Measurements from ENCODE around the gene LAMC1.

The LAMC1 gene

DNA sequence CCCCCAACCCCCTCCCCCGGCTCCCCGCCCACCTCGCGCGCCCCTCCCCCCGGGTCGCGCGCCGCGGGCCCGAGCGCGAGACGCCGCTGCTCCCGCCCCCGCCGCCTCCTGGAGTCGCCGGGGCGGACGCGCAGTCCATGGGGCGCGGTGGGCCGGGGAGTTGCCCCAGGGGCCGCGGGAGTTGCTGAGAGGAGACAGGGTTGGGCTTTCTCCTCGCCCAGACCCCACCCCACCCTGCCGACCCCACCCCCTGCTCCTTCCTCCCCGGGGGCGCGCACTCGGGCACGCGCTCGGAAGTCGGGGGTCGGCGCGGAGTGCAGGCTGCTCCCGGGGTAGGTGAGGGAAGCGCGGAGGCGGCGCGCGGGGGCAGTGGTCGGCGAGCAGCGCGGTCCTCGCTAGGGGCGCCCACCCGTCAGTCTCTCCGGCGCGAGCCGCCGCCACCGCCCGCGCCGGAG is at the start of gene LAMC1:
Gene LAMC1, plus strand, starts transcription at position 275 of the 455 bp plus-strand sequence. CDS start 297 bp downstream, outside the sequence.
- Histone ChIP-seq H3K4me1 (ENCODE audit: control insufficient read depth in 5 of 5, insufficient read depth in 5 of 5, low read length in 5 of 5) (peaks cover 9 to 49% (median 41%) of the 10 kb centered on the region in 5 donors), H3K27me3 (ENCODE audit: control insufficient read depth in 5 of 5, insufficient read depth in 4 of 5, low read length in 5 of 5) (no peaks in the 10 kb centered on the region), H3K9ac (ENCODE audit: low read length in 5 of 5) (peak within 1 kb of the TSS; percentile 83 to 98 (median 91)), H3K4me3 (ENCODE audit: low read depth in 1 of 5, low read length in 5 of 5) (peak within 1 kb of the TSS; percentile 91 to 96 (median 94)), H3K36me3 (ENCODE audit: control insufficient read depth in 5 of 5, insufficient read depth in 5 of 5, low read length in 5 of 5) (no peaks in the 10 kb centered on the region), H3K9me3 (ENCODE audit: control insufficient read depth in 5 of 5, low read length in 5 of 5) (no peaks in the 10 kb centered on the region), H3K27ac (ENCODE audit: low read depth, low read length) (peak within 1 kb of the TSS; percentile 99)

GRCh38 chr1:182974506-182975191 is 48.6 kb upstream of the LAMC1 start:
- Histone ChIP-seq H3K9ac (ENCODE audit: low read length in 5 of 5) (no peak overlapping the region), H3K27ac (ENCODE audit: low read depth, low read length) (no peak overlapping the region), H3K4me1 (ENCODE audit: control insufficient read depth in 5 of 5, insufficient read depth in 5 of 5, low read length in 5 of 5) (no peaks in the 10 kb centered on the region), H3K9me3 (ENCODE audit: control insufficient read depth in 5 of 5, low read length in 5 of 5) (no peaks in the 10 kb centered on the region), H3K36me3 (ENCODE audit: control insufficient read depth in 5 of 5, insufficient read depth in 5 of 5, low read length in 5 of 5) (no peaks in the 10 kb centered on the region), H3K4me3 (ENCODE audit: low read depth in 1 of 5, low read length in 5 of 5) (no peak overlapping the region), H3K27me3 (ENCODE audit: control insufficient read depth in 5 of 5, insufficient read depth in 4 of 5, low read length in 5 of 5) (no peaks in the 10 kb centered on the region)

- Histone ChIP-seq H3K9me3 (ENCODE audit: control insufficient read depth in 5 of 5, low read length in 5 of 5) (no peaks in the 10 kb centered on the region), H3K4me3 (ENCODE audit: low read depth in 1 of 5, low read length in 5 of 5) (no peak overlapping the region), H3K36me3 (ENCODE audit: control insufficient read depth in 5 of 5, insufficient read depth in 5 of 5, low read length in 5 of 5) (no peaks in the 10 kb centered on the region), H3K27ac (ENCODE audit: low read depth, low read length) (no peak overlapping the region), H3K4me1 (ENCODE audit: control insufficient read depth in 5 of 5, insufficient read depth in 5 of 5, low read length in 5 of 5) (no peaks in the 10 kb centered on the region), H3K27me3 (ENCODE audit: control insufficient read depth in 5 of 5, insufficient read depth in 4 of 5, low read length in 5 of 5) (no peaks in the 10 kb centered on the region), H3K9ac (ENCODE audit: low read length in 5 of 5) (no peak overlapping the region)
Observed at GRCh38 chr1:182977480-182977879, 45.7 kb upstream of the LAMC1 start.

DNA sequence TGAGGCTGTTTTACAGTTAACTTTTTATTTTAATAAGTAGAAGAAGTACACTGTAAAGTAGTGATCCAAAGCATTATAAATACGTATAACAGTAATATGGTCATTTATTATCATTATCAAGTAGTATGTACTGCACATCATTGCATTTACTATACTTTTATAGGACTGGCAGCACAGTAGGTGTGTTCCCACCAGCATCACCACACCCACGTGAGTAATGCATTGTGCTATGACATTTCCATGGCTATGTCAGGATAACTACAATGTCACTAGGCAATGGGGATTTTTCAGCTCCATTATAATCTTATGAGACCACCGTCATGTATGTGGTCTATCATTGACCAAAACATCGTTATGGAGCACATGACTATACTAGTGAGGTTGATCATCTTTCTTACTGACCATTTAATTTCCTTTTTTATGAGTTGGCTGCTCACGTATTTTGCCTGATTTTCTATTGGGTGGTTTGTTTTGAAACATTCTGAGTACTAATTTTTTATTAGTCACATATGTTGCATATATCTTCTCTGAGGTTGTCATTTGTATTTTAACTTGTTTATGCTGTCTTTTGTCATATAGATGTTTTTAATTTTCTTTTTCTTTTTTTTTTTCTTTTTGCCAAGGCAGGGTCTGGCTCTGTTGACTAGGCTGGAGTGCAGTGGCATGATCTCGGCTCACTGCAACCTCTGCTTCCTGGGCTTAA is 44.9 kb upstream of the LAMC1 start:
- H3K9me3 ChIP-seq (ENCODE audit: control insufficient read depth in 5 of 5, low read length in 5 of 5): no peaks in the 10 kb centered on the region
- H3K27me3 ChIP-seq (ENCODE audit: control insufficient read depth in 5 of 5, insufficient read depth in 4 of 5, low read length in 5 of 5): no peaks in the 10 kb centered on the region
- H3K9ac ChIP-seq (ENCODE audit: low read length in 5 of 5): no peak overlapping the region
- H3K4me1 ChIP-seq (ENCODE audit: control insufficient read depth in 5 of 5, insufficient read depth in 5 of 5, low read length in 5 of 5): no peaks in the 10 kb centered on the region
- no peaks in the 10 kb centered on the region for H3K36me3 ChIP-seq (ENCODE audit: control insufficient read depth in 5 of 5, insufficient read depth in 5 of 5, low read length in 5 of 5)
- H3K4me3 ChIP-seq (ENCODE audit: low read depth in 1 of 5, low read length in 5 of 5): no peak overlapping the region
- no peak overlapping the region for H3K27ac ChIP-seq (ENCODE audit: low read depth, low read length)

GRCh38 chr1:182984138-182984537 is 39.1 kb upstream of the LAMC1 start:
- H3K4me1 ChIP-seq (ENCODE audit: control insufficient read depth in 5 of 5, insufficient read depth in 5 of 5, low read length in 5 of 5): no peaks in the 10 kb centered on the region
- no peak overlapping the region for H3K27ac ChIP-seq (ENCODE audit: low read depth, low read length)
- no peak overlapping the region for H3K4me3 ChIP-seq (ENCODE audit: low read depth in 1 of 5, low read length in 5 of 5)
- H3K9me3 ChIP-seq (ENCODE audit: control insufficient read depth in 5 of 5, low read length in 5 of 5): no peaks in the 10 kb centered on the region
- no peak overlapping the region for H3K9ac ChIP-seq (ENCODE audit: low read length in 5 of 5)
- no peaks in the 10 kb centered on the region for H3K27me3 ChIP-seq (ENCODE audit: control insufficient read depth in 5 of 5, insufficient read depth in 4 of 5, low read length in 5 of 5)
- H3K36me3 ChIP-seq (ENCODE audit: control insufficient read depth in 5 of 5, insufficient read depth in 5 of 5, low read length in 5 of 5): no peaks in the 10 kb centered on the region

GRCh38 chr1:182984621-182985020 is 38.6 kb upstream of the LAMC1 start:
- H3K4me1 ChIP-seq (ENCODE audit: control insufficient read depth in 5 of 5, insufficient read depth in 5 of 5, low read length in 5 of 5): no peaks in the 10 kb centered on the region
- H3K9ac ChIP-seq (ENCODE audit: low read length in 5 of 5): no peak overlapping the region
- no peaks in the 10 kb centered on the region for H3K9me3 ChIP-seq (ENCODE audit: control insufficient read depth in 5 of 5, low read length in 5 of 5)
- H3K27ac ChIP-seq (ENCODE audit: low read depth, low read length): no peak overlapping the region
- no peaks in the 10 kb centered on the region for H3K27me3 ChIP-seq (ENCODE audit: control insufficient read depth in 5 of 5, insufficient read depth in 4 of 5, low read length in 5 of 5)
- no peak overlapping the region for H3K4me3 ChIP-seq (ENCODE audit: low read depth in 1 of 5, low read length in 5 of 5)
- no peaks in the 10 kb centered on the region for H3K36me3 ChIP-seq (ENCODE audit: control insufficient read depth in 5 of 5, insufficient read depth in 5 of 5, low read length in 5 of 5)

DNA sequence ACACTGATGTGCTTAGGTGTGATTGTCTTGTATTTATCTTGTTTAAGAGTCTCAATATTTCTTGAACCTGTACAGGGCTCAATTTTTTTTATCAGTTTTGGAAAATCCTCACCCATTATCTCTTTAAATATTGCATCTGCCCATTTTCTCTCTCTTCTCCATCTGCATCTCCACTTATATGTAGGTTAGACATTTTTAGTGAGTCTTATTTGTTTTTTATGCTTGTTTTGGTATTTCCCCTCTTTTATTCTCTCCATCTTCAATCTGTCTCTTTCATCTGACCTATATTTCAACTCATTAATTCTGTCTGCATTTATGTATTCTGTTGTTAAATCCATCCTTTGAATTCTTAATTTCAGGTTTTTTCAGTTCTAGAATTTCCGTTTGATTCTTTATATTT is 37.3 kb upstream of the LAMC1 start:
- no peak overlapping the region for H3K9ac ChIP-seq (ENCODE audit: low read length in 5 of 5)
- no peak overlapping the region for H3K4me3 ChIP-seq (ENCODE audit: low read depth in 1 of 5, low read length in 5 of 5)
- H3K36me3 ChIP-seq (ENCODE audit: control insufficient read depth in 5 of 5, insufficient read depth in 5 of 5, low read length in 5 of 5): no peaks in the 10 kb centered on the region
- H3K9me3 ChIP-seq (ENCODE audit: control insufficient read depth in 5 of 5, low read length in 5 of 5): no peaks in the 10 kb centered on the region
- H3K27ac ChIP-seq (ENCODE audit: low read depth, low read length): no peak overlapping the region
- peaks cover 0 to 11% (median 8%) of the 10 kb centered on the region in 5 donors for H3K4me1 ChIP-seq (ENCODE audit: control insufficient read depth in 5 of 5, insufficient read depth in 5 of 5, low read length in 5 of 5)
- no peaks in the 10 kb centered on the region for H3K27me3 ChIP-seq (ENCODE audit: control insufficient read depth in 5 of 5, insufficient read depth in 4 of 5, low read length in 5 of 5)

GRCh38 chr1:182990413-182991144 is 32.6 kb upstream of the LAMC1 start:
- no peaks in the 10 kb centered on the region for H3K36me3 ChIP-seq (ENCODE audit: control insufficient read depth in 5 of 5, insufficient read depth in 5 of 5, low read length in 5 of 5)
- peaks cover 0 to 12% (median 8%) of the 10 kb centered on the region in 5 donors for H3K4me1 ChIP-seq (ENCODE audit: control insufficient read depth in 5 of 5, insufficient read depth in 5 of 5, low read length in 5 of 5)
- H3K4me3 ChIP-seq (ENCODE audit: low read depth in 1 of 5, low read length in 5 of 5): no peak overlapping the region
- no peaks in the 10 kb centered on the region for H3K27me3 ChIP-seq (ENCODE audit: control insufficient read depth in 5 of 5, insufficient read depth in 4 of 5, low read length in 5 of 5)
- H3K27ac ChIP-seq (ENCODE audit: low read depth, low read length): peak overlapping the region; percentile 74
- H3K9ac ChIP-seq (ENCODE audit: low read length in 5 of 5): no peak overlapping the region
- no peaks in the 10 kb centered on the region for H3K9me3 ChIP-seq (ENCODE audit: control insufficient read depth in 5 of 5, low read length in 5 of 5)

GRCh38 chr1:182993746-182994145 is 29.5 kb upstream of the LAMC1 start:
- peaks cover 0 to 12% (median 11%) of the 10 kb centered on the region in 5 donors for H3K4me1 ChIP-seq (ENCODE audit: control insufficient read depth in 5 of 5, insufficient read depth in 5 of 5, low read length in 5 of 5)
- no peaks in the 10 kb centered on the region for H3K27me3 ChIP-seq (ENCODE audit: control insufficient read depth in 5 of 5, insufficient read depth in 4 of 5, low read length in 5 of 5)
- H3K9me3 ChIP-seq (ENCODE audit: control insufficient read depth in 5 of 5, low read length in 5 of 5): no peaks in the 10 kb centered on the region
- no peak overlapping the region for H3K9ac ChIP-seq (ENCODE audit: low read length in 5 of 5)
- H3K36me3 ChIP-seq (ENCODE audit: control insufficient read depth in 5 of 5, insufficient read depth in 5 of 5, low read length in 5 of 5): no peaks in the 10 kb centered on the region
- no peak overlapping the region for H3K4me3 ChIP-seq (ENCODE audit: low read depth in 1 of 5, low read length in 5 of 5)
- no peak overlapping the region for H3K27ac ChIP-seq (ENCODE audit: low read depth, low read length)

- Histone ChIP-seq H3K27ac (ENCODE audit: low read depth, low read length) (no peak overlapping the region), H3K9ac (ENCODE audit: low read length in 5 of 5) (no peak overlapping the region), H3K9me3 (ENCODE audit: control insufficient read depth in 5 of 5, low read length in 5 of 5) (no peaks in the 10 kb centered on the region), H3K4me1 (ENCODE audit: control insufficient read depth in 5 of 5, insufficient read depth in 5 of 5, low read length in 5 of 5) (peaks cover 0 to 10% (median 6%) of the 10 kb centered on the region in 5 donors), H3K27me3 (ENCODE audit: control insufficient read depth in 5 of 5, insufficient read depth in 4 of 5, low read length in 5 of 5) (no peaks in the 10 kb centered on the region), H3K36me3 (ENCODE audit: control insufficient read depth in 5 of 5, insufficient read depth in 5 of 5, low read length in 5 of 5) (no peaks in the 10 kb centered on the region), H3K4me3 (ENCODE audit: low read depth in 1 of 5, low read length in 5 of 5) (no peak overlapping the region)
Observed at GRCh38 chr1:182995894-182996293, 27.3 kb upstream of the LAMC1 start.
